ENCODE measurements around the gene CDC34. TPM values are rescaled to one million over a fixed set of nuclear protein-coding genes. Genes with fewer than 3 reads are reported as not detected.

Gene CDC34
- total and polyA plus RNA-seq, 4 donors: 19.2 to 83.8 (median 41.7) TPM

DNA sequence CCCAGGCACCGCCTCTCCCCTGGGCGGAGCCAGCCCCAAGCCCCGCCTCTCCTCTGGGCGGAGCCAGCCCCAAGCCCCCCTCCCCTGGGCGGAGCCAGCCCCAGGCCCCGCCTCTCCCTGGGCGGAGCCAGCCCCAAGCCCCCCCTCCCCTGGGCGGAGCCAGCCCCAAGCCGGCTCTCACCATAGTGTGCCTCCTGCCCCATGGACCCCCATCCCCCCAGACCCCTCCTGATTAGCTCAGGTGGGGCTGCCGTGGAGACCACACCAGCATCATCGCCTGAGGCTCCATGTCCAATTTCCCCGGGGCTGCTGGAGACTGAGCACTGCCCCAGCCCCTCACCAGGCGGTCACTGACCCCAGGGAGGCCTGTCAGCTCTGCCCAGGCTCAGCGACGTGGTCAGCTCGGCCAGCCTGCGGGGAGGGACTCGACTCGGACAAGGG is 39.4 kb upstream of the CDC34 start:
- 73% methylated on average over 19 of the region's 19 CpGs for WGBS
- H3K27me3 ChIP-seq (ENCODE audit: control insufficient read depth in 4 of 4, insufficient read depth in 4 of 4, low read length in 3 of 4): no peaks in the 10 kb centered on the region

DNA sequence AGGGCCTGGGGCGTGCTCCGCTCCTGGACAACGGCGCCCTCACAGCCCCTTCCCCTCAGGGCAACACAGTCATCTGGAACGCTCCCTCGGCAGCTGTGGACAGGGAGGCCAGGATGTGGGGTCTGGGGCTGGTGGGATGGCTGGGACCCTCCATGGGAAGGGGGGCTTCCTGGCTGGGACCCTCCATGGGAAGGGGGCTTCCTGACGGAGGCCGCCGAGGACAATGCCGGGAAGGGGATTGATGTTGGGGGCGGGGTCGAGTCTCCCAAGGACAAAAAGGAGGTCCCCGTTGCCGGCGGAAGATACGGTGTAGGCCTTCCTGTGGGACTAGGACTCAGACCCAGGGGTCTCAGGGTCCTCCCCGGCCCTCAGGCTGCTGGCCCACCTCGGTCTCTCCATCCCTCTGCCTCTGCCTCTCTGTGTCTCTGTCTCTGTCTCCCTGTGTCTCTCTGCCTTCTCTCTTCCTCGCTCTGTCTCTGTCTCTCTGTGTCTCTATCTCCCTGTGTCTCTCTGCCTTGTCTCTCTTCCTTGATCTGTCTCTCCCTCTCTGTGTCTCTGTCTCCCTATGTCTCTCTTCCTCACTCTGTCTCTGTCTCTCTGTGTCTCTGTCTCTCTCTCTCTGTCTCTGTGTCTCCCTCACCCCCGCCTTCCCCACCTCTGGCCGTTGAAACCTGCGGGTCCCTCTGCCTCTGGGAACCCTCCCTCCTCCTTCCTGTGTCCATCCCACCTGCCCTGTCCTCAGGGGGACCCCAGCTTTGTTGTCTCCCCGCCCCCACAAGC is 38.0 kb upstream of the CDC34 start:
- no peak overlapping the region for H3K4me3 ChIP-seq (ENCODE audit: low read depth in 1 of 3, low read length in 3 of 3)
- H3K9me3 ChIP-seq (ENCODE audit: control insufficient read depth in 4 of 4, low read length in 3 of 4): no peaks in the 10 kb centered on the region
- peaks cover 0 to 4% (median 0%) of the 10 kb centered on the region in 4 donors for H3K27me3 ChIP-seq (ENCODE audit: control insufficient read depth in 4 of 4, insufficient read depth in 4 of 4, low read length in 3 of 4)
- DNase-seq (ENCODE audit: low spot score): no peak
- H3K4me1 ChIP-seq (ENCODE audit: control insufficient read depth in 4 of 4, insufficient read depth in 4 of 4, low read length in 3 of 4): peaks cover 0 to 15% (median 6%) of the 10 kb centered on the region in 4 donors
- WGBS: 69% methylated on average over 23 of the region's 23 CpGs
- no peak overlapping the region for H3K27ac ChIP-seq (ENCODE audit: low read depth in 1 of 2, low read length in 2 of 2)
- no peak for TF ChIP-seq TAF1 (conservative IDR thresholded peaks at IDR 0.05)
- no peak for TF ChIP-seq YY1 (IDR thresholded peaks at IDR 0.05)
- no peak overlapping the region for H3K9ac ChIP-seq (ENCODE audit: low read depth in 1 of 2, low read length in 2 of 2)
- H3K36me3 ChIP-seq (ENCODE audit: control insufficient read depth in 4 of 4, insufficient read depth in 3 of 4, low read depth in 1 of 4, low read length in 3 of 4): no peaks in the 10 kb centered on the region

More for the DNA sequence above, 39.4 kb upstream of the CDC34 start:
- DNase-seq (ENCODE audit: low spot score): no peak
- Histone ChIP-seq H3K36me3 (ENCODE audit: control insufficient read depth in 4 of 4, insufficient read depth in 3 of 4, low read depth in 1 of 4, low read length in 3 of 4) (no peaks in the 10 kb centered on the region), H3K9ac (ENCODE audit: low read depth in 1 of 2, low read length in 2 of 2) (no peak overlapping the region), H3K4me1 (ENCODE audit: control insufficient read depth in 4 of 4, insufficient read depth in 4 of 4, low read length in 3 of 4) (peaks cover 0 to 11% (median 5%) of the 10 kb centered on the region in 4 donors), H3K9me3 (ENCODE audit: control insufficient read depth in 4 of 4, low read length in 3 of 4) (no peaks in the 10 kb centered on the region), H3K4me3 (ENCODE audit: low read depth in 1 of 3, low read length in 3 of 3) (no peak overlapping the region), H3K27ac (ENCODE audit: low read depth in 1 of 2, low read length in 2 of 2) (no peak overlapping the region)
- TF ChIP-seq FOXA1 (IDR thresholded peaks at IDR 0.05): no peak
- TF ChIP-seq, protein P1, sequence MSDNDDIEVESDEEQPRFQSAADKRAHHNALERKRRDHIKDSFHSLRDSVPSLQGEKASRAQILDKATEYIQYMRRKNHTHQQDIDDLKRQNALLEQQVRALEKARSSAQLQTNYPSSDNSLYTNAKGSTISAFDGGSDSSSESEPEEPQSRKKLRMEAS (IDR thresholded peaks at IDR 0.05): no peak
- TF ChIP-seq NR2F2 (IDR thresholded peaks at IDR 0.05): no peak
- TF ChIP-seq, protein P2, sequence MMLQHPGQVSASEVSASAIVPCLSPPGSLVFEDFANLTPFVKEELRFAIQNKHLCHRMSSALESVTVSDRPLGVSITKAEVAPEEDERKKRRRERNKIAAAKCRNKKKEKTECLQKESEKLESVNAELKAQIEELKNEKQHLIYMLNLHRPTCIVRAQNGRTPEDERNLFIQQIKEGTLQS (IDR thresholded peaks at IDR 0.05): no peak
- no peak for TF ChIP-seq RXRA (IDR thresholded peaks at IDR 0.05)
- TF ChIP-seq, protein P3, sequence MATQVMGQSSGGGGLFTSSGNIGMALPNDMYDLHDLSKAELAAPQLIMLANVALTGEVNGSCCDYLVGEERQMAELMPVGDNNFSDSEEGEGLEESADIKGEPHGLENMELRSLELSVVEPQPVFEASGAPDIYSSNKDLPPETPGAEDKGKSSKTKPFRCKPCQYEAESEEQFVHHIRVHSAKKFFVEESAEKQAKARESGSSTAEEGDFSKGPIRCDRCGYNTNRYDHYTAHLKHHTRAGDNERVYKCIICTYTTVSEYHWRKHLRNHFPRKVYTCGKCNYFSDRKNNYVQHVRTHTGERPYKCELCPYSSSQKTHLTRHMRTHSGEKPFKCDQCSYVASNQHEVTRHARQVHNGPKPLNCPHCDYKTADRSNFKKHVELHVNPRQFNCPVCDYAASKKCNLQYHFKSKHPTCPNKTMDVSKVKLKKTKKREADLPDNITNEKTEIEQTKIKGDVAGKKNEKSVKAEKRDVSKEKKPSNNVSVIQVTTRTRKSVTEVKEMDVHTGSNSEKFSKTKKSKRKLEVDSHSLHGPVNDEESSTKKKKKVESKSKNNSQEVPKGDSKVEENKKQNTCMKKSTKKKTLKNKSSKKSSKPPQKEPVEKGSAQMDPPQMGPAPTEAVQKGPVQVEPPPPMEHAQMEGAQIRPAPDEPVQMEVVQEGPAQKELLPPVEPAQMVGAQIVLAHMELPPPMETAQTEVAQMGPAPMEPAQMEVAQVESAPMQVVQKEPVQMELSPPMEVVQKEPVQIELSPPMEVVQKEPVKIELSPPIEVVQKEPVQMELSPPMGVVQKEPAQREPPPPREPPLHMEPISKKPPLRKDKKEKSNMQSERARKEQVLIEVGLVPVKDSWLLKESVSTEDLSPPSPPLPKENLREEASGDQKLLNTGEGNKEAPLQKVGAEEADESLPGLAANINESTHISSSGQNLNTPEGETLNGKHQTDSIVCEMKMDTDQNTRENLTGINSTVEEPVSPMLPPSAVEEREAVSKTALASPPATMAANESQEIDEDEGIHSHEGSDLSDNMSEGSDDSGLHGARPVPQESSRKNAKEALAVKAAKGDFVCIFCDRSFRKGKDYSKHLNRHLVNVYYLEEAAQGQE (IDR thresholded peaks at IDR 0.05): no peak
- no peak for TF ChIP-seq JUND (IDR thresholded peaks at IDR 0.05)
- no peak for TF ChIP-seq TAF1 (conservative IDR thresholded peaks at IDR 0.05)
- no peak for TF ChIP-seq HNF4A (conservative IDR thresholded peaks at IDR 0.05)
- no peak for TF ChIP-seq RAD21 (IDR thresholded peaks at IDR 0.05)
- TF ChIP-seq FOXA2 (IDR thresholded peaks at IDR 0.05): no peak
- TF ChIP-seq EGR1 (IDR thresholded peaks at IDR 0.05; ENCODE audit: low read depth in 2 of 2): no peak
- TF ChIP-seq YY1 (IDR thresholded peaks at IDR 0.05): no peak

All from liver (tissue), 9 donors.